ENCODE results near the gene PATJ.

DNA sequence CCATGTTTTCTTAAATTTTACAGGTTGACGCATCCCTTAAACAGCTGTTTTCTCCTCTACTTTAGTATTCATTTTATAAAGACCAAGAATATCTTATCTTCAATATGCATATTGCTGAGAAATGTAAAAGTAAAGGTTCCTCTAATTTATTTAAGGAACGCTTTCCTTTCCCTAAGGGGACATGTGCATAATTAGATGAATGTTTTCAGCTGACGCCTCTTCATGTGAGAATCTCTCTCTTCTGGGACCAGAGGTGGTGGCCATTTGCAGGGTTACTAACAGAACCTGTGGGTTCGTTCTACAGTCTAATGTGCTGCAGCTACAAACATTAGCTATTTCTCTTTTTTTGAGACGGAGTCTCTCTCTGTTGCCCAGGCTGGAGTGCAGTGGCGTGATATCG, 304.6 kb downstream of the PATJ start:
- TF ChIP-seq GATA2 (CRISPR knock-in tag; IDR thresholded peaks at IDR 0.05) (no peak), GABPA (IDR thresholded peaks at IDR 0.05; ENCODE audit: low read depth) (no peak), RXRA (IDR thresholded peaks at IDR 0.05; ENCODE audit: borderline replicate concordance, low read depth) (no peak), JUND (IDR thresholded peaks at IDR 0.05) (no peak)
- TF ChIP-seq, protein P1, sequence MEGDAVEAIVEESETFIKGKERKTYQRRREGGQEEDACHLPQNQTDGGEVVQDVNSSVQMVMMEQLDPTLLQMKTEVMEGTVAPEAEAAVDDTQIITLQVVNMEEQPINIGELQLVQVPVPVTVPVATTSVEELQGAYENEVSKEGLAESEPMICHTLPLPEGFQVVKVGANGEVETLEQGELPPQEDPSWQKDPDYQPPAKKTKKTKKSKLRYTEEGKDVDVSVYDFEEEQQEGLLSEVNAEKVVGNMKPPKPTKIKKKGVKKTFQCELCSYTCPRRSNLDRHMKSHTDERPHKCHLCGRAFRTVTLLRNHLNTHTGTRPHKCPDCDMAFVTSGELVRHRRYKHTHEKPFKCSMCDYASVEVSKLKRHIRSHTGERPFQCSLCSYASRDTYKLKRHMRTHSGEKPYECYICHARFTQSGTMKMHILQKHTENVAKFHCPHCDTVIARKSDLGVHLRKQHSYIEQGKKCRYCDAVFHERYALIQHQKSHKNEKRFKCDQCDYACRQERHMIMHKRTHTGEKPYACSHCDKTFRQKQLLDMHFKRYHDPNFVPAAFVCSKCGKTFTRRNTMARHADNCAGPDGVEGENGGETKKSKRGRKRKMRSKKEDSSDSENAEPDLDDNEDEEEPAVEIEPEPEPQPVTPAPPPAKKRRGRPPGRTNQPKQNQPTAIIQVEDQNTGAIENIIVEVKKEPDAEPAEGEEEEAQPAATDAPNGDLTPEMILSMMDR (IDR thresholded peaks at IDR 0.05): no peak
- TF ChIP-seq, protein P2, sequence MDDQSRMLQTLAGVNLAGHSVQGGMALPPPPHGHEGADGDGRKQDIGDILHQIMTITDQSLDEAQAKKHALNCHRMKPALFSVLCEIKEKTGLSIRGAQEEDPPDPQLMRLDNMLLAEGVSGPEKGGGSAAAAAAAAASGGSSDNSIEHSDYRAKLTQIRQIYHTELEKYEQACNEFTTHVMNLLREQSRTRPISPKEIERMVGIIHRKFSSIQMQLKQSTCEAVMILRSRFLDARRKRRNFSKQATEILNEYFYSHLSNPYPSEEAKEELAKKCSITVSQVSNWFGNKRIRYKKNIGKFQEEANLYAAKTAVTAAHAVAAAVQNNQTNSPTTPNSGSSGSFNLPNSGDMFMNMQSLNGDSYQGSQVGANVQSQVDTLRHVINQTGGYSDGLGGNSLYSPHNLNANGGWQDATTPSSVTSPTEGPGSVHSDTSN (IDR thresholded peaks at IDR 0.05): no peak

Measured in SK-N-SH (cell line).